ENCODE data around the gene PPP1R12B. TPM values are rescaled to one million over a fixed set of nuclear protein-coding genes. Genes with fewer than 3 reads are reported as not detected.
"Not testable (repeated sequence)": the region's sequence is repeated elsewhere in the genome, so short reads cannot be mapped to it uniquely, and the experiment has no call there.

Gene PPP1R12B
- total RNA-seq, 1 donor from 2014 or later: 18.2 TPM

DNA sequence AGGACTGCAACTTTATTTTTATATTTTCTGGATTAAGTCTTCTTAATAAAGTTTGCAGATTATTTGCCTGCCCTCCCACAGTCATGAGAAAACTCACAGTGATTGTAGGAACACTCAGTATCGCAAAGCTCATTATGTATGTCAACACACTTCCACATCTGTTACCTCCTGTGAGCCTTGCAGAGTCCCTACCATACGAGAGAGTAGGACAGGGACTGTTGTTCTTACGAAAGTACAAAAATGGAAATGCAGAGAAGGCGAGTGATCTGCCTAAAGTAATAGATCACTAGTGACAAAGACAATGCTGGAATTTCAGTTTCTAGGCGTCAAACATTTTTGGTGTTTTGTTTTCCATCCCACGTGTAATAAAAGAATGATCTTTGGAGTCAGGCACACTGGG lies 230.1 kb downstream of the PPP1R12B start:
- H3K27me3 Mint-ChIP-seq (ENCODE audit: low read depth): no peaks in the 10 kb centered on the region
- no peak for DNase-seq (ENCODE audit: low spot score)
- H3K27ac Mint-ChIP-seq (ENCODE audit: unreplicated experiment): no peak overlapping the region

DNA sequence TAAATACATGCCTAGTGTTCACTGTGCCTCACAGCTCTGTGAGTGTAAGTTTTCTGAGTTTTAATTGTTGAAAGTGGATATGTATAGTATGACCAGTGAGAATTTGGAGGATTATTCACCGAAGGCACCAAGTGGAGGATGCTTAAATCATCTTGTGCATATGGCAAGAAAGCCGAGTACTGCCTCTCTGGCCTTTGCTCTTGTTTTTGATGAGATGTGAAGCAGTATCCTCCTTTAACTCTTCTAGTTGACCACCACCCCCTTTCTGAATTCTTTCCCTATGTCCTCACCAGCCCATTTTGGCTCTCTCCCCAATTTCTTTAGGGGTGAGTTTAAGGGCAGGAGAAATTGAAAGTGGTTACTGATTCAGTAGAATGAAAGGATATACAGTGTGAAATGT lies 231.3 kb downstream of the PPP1R12B start:
- TF ChIP-seq CTCF (IDR thresholded peaks at IDR 0.05): no peak
- Mint-ChIP-seq H3K4me1 (ENCODE audit: low read depth) (peaks cover 44% of the 10 kb centered on the region), H3K27ac (ENCODE audit: unreplicated experiment) (no peak overlapping the region), H3K27me3 (ENCODE audit: low read depth) (no peaks in the 10 kb centered on the region), H3K36me3 (ENCODE audit: low read depth) (peaks cover 20% of the 10 kb centered on the region), H3K4me3 (ENCODE audit: unreplicated experiment) (no peak overlapping the region), H3K9me3 (ENCODE audit: low read depth) (no peaks in the 10 kb centered on the region)
- no peak for DNase-seq (ENCODE audit: low spot score)

More for the DNA sequence above, 230.1 kb downstream of the PPP1R12B start:
- H3K9me3 Mint-ChIP-seq (ENCODE audit: low read depth): no peaks in the 10 kb centered on the region
- no peak for TF ChIP-seq CTCF (IDR thresholded peaks at IDR 0.05)
- H3K4me1 Mint-ChIP-seq (ENCODE audit: low read depth): peaks cover 44% of the 10 kb centered on the region
- peaks cover 19% of the 10 kb centered on the region for H3K36me3 Mint-ChIP-seq (ENCODE audit: low read depth)
- H3K4me3 Mint-ChIP-seq (ENCODE audit: unreplicated experiment): no peak overlapping the region

GRCh38 chr1:202580619-202581018 lies 232.1 kb downstream of the PPP1R12B start:
- Mint-ChIP-seq H3K9me3 (ENCODE audit: low read depth) (no peaks in the 10 kb centered on the region), H3K36me3 (ENCODE audit: low read depth) (peaks cover 15% of the 10 kb centered on the region), H3K4me1 (ENCODE audit: low read depth) (peaks cover 44% of the 10 kb centered on the region), H3K4me3 (ENCODE audit: unreplicated experiment) (no peak overlapping the region), H3K27me3 (ENCODE audit: low read depth) (no peaks in the 10 kb centered on the region), H3K27ac (ENCODE audit: unreplicated experiment) (no peak overlapping the region)
- no peak for DNase-seq (ENCODE audit: low spot score)
- no peak for TF ChIP-seq CTCF (IDR thresholded peaks at IDR 0.05)

GRCh38 chr1:202582350-202582749 lies 233.9 kb downstream of the PPP1R12B start:
- H3K4me3 Mint-ChIP-seq (ENCODE audit: unreplicated experiment); DNase-seq (ENCODE audit: low spot score); H3K9me3 Mint-ChIP-seq (ENCODE audit: low read depth); H3K27me3 Mint-ChIP-seq (ENCODE audit: low read depth); H3K27ac Mint-ChIP-seq (ENCODE audit: unreplicated experiment): not testable (repeated sequence)
- peaks cover 15% of the 10 kb centered on the region for H3K36me3 Mint-ChIP-seq (ENCODE audit: low read depth)
- H3K4me1 Mint-ChIP-seq (ENCODE audit: low read depth): peaks cover 53% of the 10 kb centered on the region

- H3K9me3 Mint-ChIP-seq (ENCODE audit: low read depth): no peaks in the 10 kb centered on the region
- H3K4me3 Mint-ChIP-seq (ENCODE audit: unreplicated experiment): no peak overlapping the region
- H3K27me3 Mint-ChIP-seq (ENCODE audit: low read depth): no peaks in the 10 kb centered on the region
- H3K36me3 Mint-ChIP-seq (ENCODE audit: low read depth): peaks cover 15% of the 10 kb centered on the region
- peaks cover 53% of the 10 kb centered on the region for H3K4me1 Mint-ChIP-seq (ENCODE audit: low read depth)
- no peak for TF ChIP-seq CTCF (IDR thresholded peaks at IDR 0.05)
- DNase-seq (ENCODE audit: low spot score): no peak
- H3K27ac Mint-ChIP-seq (ENCODE audit: unreplicated experiment): no peak overlapping the region
Measured at GRCh38 chr1:202584707-202585589, 236.4 kb downstream of the PPP1R12B start.

GRCh38 chr1:202585590-202585933 lies 237.1 kb downstream of the PPP1R12B start:
- Mint-ChIP-seq H3K4me3 (ENCODE audit: unreplicated experiment) (no peak overlapping the region), H3K36me3 (ENCODE audit: low read depth) (peaks cover 14% of the 10 kb centered on the region), H3K27ac (ENCODE audit: unreplicated experiment) (no peak overlapping the region), H3K4me1 (ENCODE audit: low read depth) (peaks cover 48% of the 10 kb centered on the region), H3K9me3 (ENCODE audit: low read depth) (no peaks in the 10 kb centered on the region), H3K27me3 (ENCODE audit: low read depth) (no peaks in the 10 kb centered on the region)
- no peak for TF ChIP-seq CTCF (IDR thresholded peaks at IDR 0.05)
- no peak for DNase-seq (ENCODE audit: low spot score)

All from chondrocyte (in vitro differentiated cells).